A549 (cell line): Measurements from ENCODE around the gene CACNA1C.

Source experiments
- BHLHE40 ChIP-seq: IDR thresholded peaks from 2 replicates; pipeline ENCODE4 v1.6.1; 2012; ENCODE audit warnings: low read depth, low read length, inconsistent platforms
- CEBPB ChIP-seq, 2 experiments: fragments of >200 bp in 1 of 2; sonication (Bioruptor Twin) in 1 of 2; formaldehyde crosslinking in 1 of 2; IDR thresholded peaks; 2 replicates each; pipeline ENCODE4 v1.6.1; 2012 to 2016
- CTCF ChIP-seq: fragments of >200 bp; sonication (Bioruptor Twin); formaldehyde crosslinking; IDR thresholded peaks from 3 replicates; pipeline ENCODE4 v1.5.1; 2016
- EP300 ChIP-seq, 2 experiments: fragments of >200 bp; sonication (Bioruptor Twin); formaldehyde crosslinking; IDR thresholded peaks; 2 replicates in 1 of 2; 3 replicates in 1 of 2; pipeline ENCODE4 v1.6.1; 2016 to 2017
- ESRRA ChIP-seq: fragments of 150-350 bp; IDR thresholded peaks from 2 replicates; pipeline ENCODE4 v1.6.1; 2014; ENCODE audit warnings: mild to moderate bottlenecking, low read length, borderline replicate concordance
- HDAC2 ChIP-seq: fragments of 200-600 bp; sonication (generic); IDR thresholded peaks from 2 replicates; pipeline ENCODE4 v1.6.1; 2016
- HOXA7 ChIP-seq: fragments of 250-450 bp; sonication (Bioruptor Pico); IDR thresholded peaks from 2 replicates; pipeline ENCODE4 v1.5.0; 2020; ENCODE audit warnings: mild to moderate bottlenecking, moderate library complexity
- MAFK ChIP-seq: fragments of 450-650 bp; IDR thresholded peaks from 2 replicates; pipeline ENCODE4 v1.6.1; 2014; ENCODE audit not compliant: partially characterized antibody
- POLR2A ChIP-seq: IDR thresholded peaks from 2 replicates; pipeline ENCODE4 v1.6.1; 2012; ENCODE audit warnings: mild to moderate bottlenecking, low read length
- SMC3 ChIP-seq: fragments of >200 bp; sonication (Bioruptor Twin); formaldehyde crosslinking; IDR thresholded peaks from 3 replicates; pipeline ENCODE4 v1.6.1; 2018; ENCODE audit warnings: inconsistent platforms
- ZSCAN20 ChIP-seq: fragments of 250-450 bp; sonication (Bioruptor Pico); IDR thresholded peaks from 2 replicates; pipeline ENCODE4 v1.8.0; 2022; ENCODE audit warnings: mild to moderate bottlenecking, moderate library complexity
- TF ChIP-seq, protein P1 (sequence below): fragments of 450-650 bp; IDR thresholded peaks from 2 replicates; pipeline ENCODE4 v1.6.1; 2014; ENCODE audit warnings: antibody characterized with exemption

DNA sequence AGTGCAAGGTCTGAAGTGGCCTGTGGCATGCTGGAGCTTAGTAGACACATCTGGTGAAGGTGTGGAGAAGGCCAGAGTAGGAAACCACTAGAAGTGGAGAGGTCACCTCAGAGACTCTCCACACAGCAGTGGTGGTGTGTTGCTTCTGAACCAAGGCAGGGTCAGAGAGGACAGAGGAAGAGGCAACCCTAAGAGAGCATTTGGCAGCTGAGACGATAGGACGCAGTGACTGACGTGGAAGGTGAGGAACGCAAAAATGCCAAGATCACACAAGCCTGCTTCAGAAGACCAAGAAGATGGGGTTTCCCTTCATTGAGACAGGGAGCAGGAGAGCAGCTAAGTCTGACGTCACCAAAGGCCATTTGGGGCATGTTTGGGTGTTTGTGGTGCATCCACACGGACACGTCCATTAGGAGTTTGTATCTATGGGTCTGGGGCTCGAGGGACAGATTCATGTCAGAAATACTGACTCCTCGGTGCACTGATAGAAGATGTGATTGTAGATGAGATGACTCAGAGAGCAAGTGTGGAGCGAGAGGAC is 338.1 kb downstream of the CACNA1C start:
- TF ChIP-seq POLR2A (no peak), ZSCAN20 (CRISPR knock-in tag) (no peak), CTCF (no peak), EP300 (IDR thresholded peaks at IDR 0.05) (no peak), BHLHE40 (no peak), HDAC2 (no peak), HOXA7 (CRISPR knock-in tag) (no peak), ESRRA (no peak), SMC3 (no peak), MAFK (no peak), CEBPB (IDR thresholded peaks at IDR 0.05) (no peak)
- TF ChIP-seq, protein P1, sequence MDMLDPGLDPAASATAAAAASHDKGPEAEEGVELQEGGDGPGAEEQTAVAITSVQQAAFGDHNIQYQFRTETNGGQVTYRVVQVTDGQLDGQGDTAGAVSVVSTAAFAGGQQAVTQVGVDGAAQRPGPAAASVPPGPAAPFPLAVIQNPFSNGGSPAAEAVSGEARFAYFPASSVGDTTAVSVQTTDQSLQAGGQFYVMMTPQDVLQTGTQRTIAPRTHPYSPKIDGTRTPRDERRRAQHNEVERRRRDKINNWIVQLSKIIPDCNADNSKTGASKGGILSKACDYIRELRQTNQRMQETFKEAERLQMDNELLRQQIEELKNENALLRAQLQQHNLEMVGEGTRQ: no peak
